Cardiac atrium fibroblast (primary cell): Measurements from ENCODE around the gene FAM47A. TPM values are rescaled to one million over a fixed set of nuclear protein-coding genes. Genes with fewer than 3 reads are reported as not detected.

ENCODE experiments used
- total RNA-seq: library from RNA; depleted of rRNA; stranded (reverse); fragments of >200 nt; gene quantifications from 2 replicates; pipeline ENCODE4 v1.2.3, GENCODE V29; 2015

FAM47A gene
- not detected in 2 replicates for total RNA-seq

DNA sequence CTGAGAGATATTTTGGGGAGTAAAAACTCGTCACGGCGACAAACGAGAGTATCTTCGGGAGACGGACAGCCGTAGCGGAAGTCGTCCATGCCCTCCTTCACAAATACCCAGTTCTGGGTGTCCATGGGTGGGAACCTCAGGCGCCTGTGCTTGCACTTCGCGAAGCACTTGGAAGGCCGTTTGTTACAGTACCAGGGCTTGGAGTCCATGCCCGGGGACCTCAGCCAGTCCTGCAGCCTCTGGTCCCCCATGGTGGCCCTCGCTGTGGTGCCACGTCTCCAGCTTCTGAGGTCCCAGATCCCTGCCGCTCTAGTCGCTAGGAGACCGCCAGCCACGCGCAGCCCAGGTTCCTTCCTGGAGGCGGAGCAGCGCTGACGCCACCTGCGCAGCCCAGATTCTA, at the start of gene FAM47A:
FAM47A (minus strand) TSS at position 287 of the 400 bp plus-strand sequence; CDS start at position 251, 36 bp downstream.

